ENCODE results near the gene KLHL29. TPM values are rescaled to one million over a fixed set of nuclear protein-coding genes. Genes with fewer than 3 reads are reported as not detected.

KLHL29 gene
- total RNA-seq, 1 experiment from 2014 or later: 16.7 TPM

GRCh38 chr2:23509103-23509502 lies 124.1 kb downstream of the KLHL29 start:
- ChIA-PET POLR2A (no interaction called here), CTCF (no interaction called here)

GRCh38 chr2:23509596-23510292 lies 124.8 kb downstream of the KLHL29 start:
- RAD21 ChIA-PET (ENCODE audit: low non-redundant PET in 1 of 2, low total read pairs in 2 of 2, uncharacterized antibody in 2 of 2, unreplicated experiment in 2 of 2): no interaction called here
- H3K27ac ChIP-seq (ENCODE audit: low read depth, low read length): no peak overlapping the region
- no peaks in the 10 kb centered on the region for H4K20me1 ChIP-seq (ENCODE audit: insufficient read depth)
- no peaks in the 10 kb centered on the region for H3K27me3 ChIP-seq (ENCODE audit: insufficient read depth, low read length)
- no peak for ATAC-seq
- POLR2A ChIA-PET: no interaction called here
- no peak overlapping the region for H3K4me2 ChIP-seq (ENCODE audit: low read length)
- intact Hi-C loops (cut with micrococcal nuclease): no loop called here
- no peaks in the 10 kb centered on the region for H3K4me1 ChIP-seq (ENCODE audit: control insufficient read depth in 1 of 2, insufficient read depth in 2 of 2, low read length in 2 of 2)
- H3K79me2 ChIP-seq (ENCODE audit: insufficient read depth, low read length): no peaks in the 10 kb centered on the region
- DNase-seq (ENCODE audit: low read depth, low spot score): no peak
- no peaks in the 10 kb centered on the region for H3K36me3 ChIP-seq (ENCODE audit: control insufficient read depth in 1 of 2, insufficient read depth in 2 of 2, low read length in 2 of 2)
- no TSS peak for BruUV-seq (replicated peaks)
- no peak overlapping the region for H2AFZ ChIP-seq (ENCODE audit: low read depth, low read length, poor library complexity, severe bottlenecking)
- H3K9ac ChIP-seq (ENCODE audit: low read length): no peak overlapping the region
- H3K9me2 ChIP-seq (ENCODE audit: insufficient read depth): no peaks in the 10 kb centered on the region
- H3K9me3 ChIP-seq (ENCODE audit: control insufficient read depth in 1 of 2, insufficient read depth in 1 of 2, low read depth in 1 of 2, low read length in 2 of 2): no peaks in the 10 kb centered on the region
- CTCF ChIA-PET: no interaction called here
- no peak overlapping the region for H3K4me3 ChIP-seq (replicated peaks in 1 of 2; ENCODE audit: low read depth in 1 of 2, low read length in 2 of 2)
- TF ChIP-seq SIN3A (IDR thresholded peaks at IDR 0.05; ENCODE audit: low read depth): no peak
- TF ChIP-seq REST (IDR thresholded peaks at IDR 0.05; ENCODE audit: low read depth): no peak
- no peak for TF ChIP-seq CTCF (IDR thresholded peaks at IDR 0.05 in 2 of 3, conservative IDR thresholded peaks at IDR 0.05 in 1 of 3; ENCODE audit: borderline replicate concordance in 1 of 3, insufficient read depth in 1 of 3, low read depth in 2 of 3, low read length in 2 of 3)
- no peak for TF ChIP-seq CBX3 (IDR thresholded peaks at IDR 0.05; ENCODE audit: low read depth)
- no peak for TF ChIP-seq SP1 (IDR thresholded peaks at IDR 0.05; ENCODE audit: low read depth)
- TF ChIP-seq EZH2phosphoT487 (IDR thresholded peaks at IDR 0.05; ENCODE audit: borderline replicate concordance): no peak
- no peak for TF ChIP-seq FOSL1 (IDR thresholded peaks at IDR 0.05; ENCODE audit: low read depth)
- TF ChIP-seq TCF7L2 (IDR thresholded peaks at IDR 0.05; ENCODE audit: borderline replicate concordance, extremely low read depth, insufficient read depth, insufficient read length): no peak

More at GRCh38 chr2:23509103-23509502, 124.1 kb downstream of the KLHL29 start:
- Histone ChIP-seq H3K27me3 (ENCODE audit: insufficient read depth, low read length) (no peaks in the 10 kb centered on the region), H3K27ac (ENCODE audit: low read depth, low read length) (no peak overlapping the region), H3K9ac (ENCODE audit: low read length) (no peak overlapping the region), H3K79me2 (ENCODE audit: insufficient read depth, low read length) (no peaks in the 10 kb centered on the region), H3K36me3 (ENCODE audit: control insufficient read depth in 1 of 2, insufficient read depth in 2 of 2, low read length in 2 of 2) (no peaks in the 10 kb centered on the region), H3K4me3 (replicated peaks in 1 of 2; ENCODE audit: low read depth in 1 of 2, low read length in 2 of 2) (no peak overlapping the region), H3K4me2 (ENCODE audit: low read length) (no peak overlapping the region), H3K9me2 (ENCODE audit: insufficient read depth) (no peaks in the 10 kb centered on the region), H4K20me1 (ENCODE audit: insufficient read depth) (no peaks in the 10 kb centered on the region), H3K9me3 (ENCODE audit: control insufficient read depth in 1 of 2, insufficient read depth in 1 of 2, low read depth in 1 of 2, low read length in 2 of 2) (no peaks in the 10 kb centered on the region), H3K4me1 (ENCODE audit: control insufficient read depth in 1 of 2, insufficient read depth in 2 of 2, low read length in 2 of 2) (no peaks in the 10 kb centered on the region), H2AFZ (ENCODE audit: low read depth, low read length, poor library complexity, severe bottlenecking) (no peak overlapping the region)
- intact Hi-C loops (cut with micrococcal nuclease): no loop called here
- DNase-seq (ENCODE audit: low read depth, low spot score): no peak
- no TSS peak for BruUV-seq (replicated peaks)
- RAD21 ChIA-PET (ENCODE audit: low non-redundant PET in 1 of 2, low total read pairs in 2 of 2, uncharacterized antibody in 2 of 2, unreplicated experiment in 2 of 2): interaction anchor here in 1 of 2 experiments (0.6 kb wide), 1 partner anchor 251 kb away, joined by 3 read pairs; no protein-coding TSS in a partner anchor
- ATAC-seq: no peak
- no peak for TF ChIP-seq CEBPB (IDR thresholded peaks at IDR 0.05; ENCODE audit: low read depth)
